DMS53 (cell line): ENCODE results near the gene PARP6.

ENCODE experiments used
- DNase-seq: peaks from one replicate; lab custom pipeline; 2025; lab: John Stamatoyannopoulos, UW

The PARP6 gene

GRCh38 chr15:72231066-72231832 is 41.1 kb downstream of the PARP6 start, which contains the start of gene PKM:
Gene PKM (minus strand): TSS chr15:72231190. CDS start chr15:72219097, 12,093 bp downstream.
- DNase-seq, result peak; percentile 98

- peak; percentile 87 for DNase-seq
Observed at GRCh38 chr15:72230197-72231065, 41.9 kb downstream of the PARP6 start.

GRCh38 chr15:72229947-72230196 is 42.5 kb downstream of the PARP6 start:
- DNase-seq, result no peak

GRCh38 chr15:72229076-72229946 is 43.0 kb downstream of the PARP6 start:
- peak; percentile 27 for DNase-seq

DNA sequence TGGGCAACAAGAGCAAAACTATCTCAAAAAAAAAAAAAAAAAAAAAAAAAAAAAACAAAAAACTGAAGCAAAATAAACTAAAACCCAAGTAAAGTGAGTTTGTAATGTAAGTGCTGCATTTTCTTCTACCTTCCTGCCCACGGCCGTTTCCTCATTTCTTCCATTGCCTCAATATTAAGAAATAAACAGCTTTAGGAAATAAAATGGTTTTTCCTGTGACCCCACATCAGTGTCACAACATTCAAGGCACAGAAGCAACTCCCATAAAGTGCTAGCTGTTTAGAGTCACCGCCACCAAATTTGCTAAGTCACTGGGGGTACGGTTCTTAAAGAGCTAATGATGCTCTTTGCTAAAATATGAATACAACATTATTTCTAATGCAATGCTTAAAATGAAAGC is 44.6 kb downstream of the PARP6 start:
- no peak for DNase-seq

GRCh38 chr15:72227192-72227586 is 45.2 kb downstream of the PARP6 start:
- DNase-seq, result no peak

GRCh38 chr15:72223278-72223677 is 49.1 kb downstream of the PARP6 start:
- DNase-seq, result no peak

GRCh38 chr15:72222393-72222792 is 50.0 kb downstream of the PARP6 start:
- peak; percentile 15 for DNase-seq

- DNase-seq, result no peak
Observed at GRCh38 chr15:72220687-72221086, 51.7 kb downstream of the PARP6 start.

DNA sequence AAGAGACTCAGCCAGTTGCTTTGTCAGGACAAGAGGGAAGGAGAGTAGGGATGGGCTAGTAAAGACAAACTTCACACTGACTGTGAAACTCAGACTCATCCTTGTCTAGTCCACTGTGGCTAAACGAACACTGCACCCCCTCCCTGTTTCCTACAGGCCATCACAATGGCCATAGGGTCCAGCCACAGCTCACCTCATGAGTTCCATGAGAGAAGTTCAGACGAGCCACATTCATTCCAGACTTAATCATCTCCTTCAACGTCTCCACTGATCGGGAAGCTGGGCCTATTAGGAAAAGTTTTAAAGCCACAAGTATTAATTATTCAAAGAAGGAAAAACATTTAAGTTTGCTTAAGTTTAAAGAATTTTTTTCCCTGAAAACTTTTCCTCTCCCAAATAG is 55.1 kb downstream of the PARP6 start:
- no peak for DNase-seq

GRCh38 chr15:72216079-72216478 is 56.3 kb downstream of the PARP6 start:
- no peak for DNase-seq

DNA sequence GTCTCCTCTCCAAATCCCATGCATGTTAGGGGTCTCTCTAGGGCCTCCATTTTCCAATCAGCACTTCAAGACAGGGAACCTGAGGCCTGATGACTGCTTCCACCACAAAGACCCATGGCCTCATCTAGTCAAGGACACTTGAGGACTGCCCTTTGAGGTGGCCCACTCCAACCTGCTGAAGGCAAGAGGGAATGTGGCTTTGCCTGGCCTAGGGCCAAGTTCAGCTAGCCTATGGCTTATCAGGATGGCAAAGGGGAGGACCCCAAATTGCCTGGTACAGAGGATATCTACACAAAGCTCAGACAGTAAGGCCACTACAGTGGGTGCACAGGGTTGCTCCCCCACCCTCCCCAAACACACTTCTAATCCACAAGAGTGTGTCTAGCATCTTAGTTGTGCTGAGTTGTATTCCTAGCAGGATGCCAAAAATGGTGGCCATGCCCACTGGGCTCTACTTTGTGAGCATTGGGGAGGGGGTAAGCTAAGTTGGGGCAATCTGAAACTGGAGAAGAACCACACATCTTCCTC is 64.7 kb downstream of the PARP6 start:
- DNase-seq, result peak; percentile 18

GRCh38 chr15:72206677-72207000 is 65.7 kb downstream of the PARP6 start:
- no peak for DNase-seq

GRCh38 chr15:72205896-72206676 is 66.3 kb downstream of the PARP6 start:
- DNase-seq, result no peak

GRCh38 chr15:72205273-72205672 is 67.1 kb downstream of the PARP6 start:
- DNase-seq, result no peak

- DNase-seq, result peak; percentile 19
Observed at GRCh38 chr15:72203507-72203837, 68.9 kb downstream of the PARP6 start.

GRCh38 chr15:72202801-72203506 is 69.4 kb downstream of the PARP6 start:
- DNase-seq, result no peak

GRCh38 chr15:72202302-72202701 is 70.1 kb downstream of the PARP6 start:
- no peak for DNase-seq

- DNase-seq, result peak; percentile 36
Observed at GRCh38 chr15:72201391-72201921, 70.9 kb downstream of the PARP6 start.

GRCh38 chr15:72200395-72201237 is 71.7 kb downstream of the PARP6 start:
- peak; percentile 38 for DNase-seq
